Keratinocyte (primary cell): ENCODE data around the gene SAE1. TPM values are rescaled to one million over a fixed set of nuclear protein-coding genes. Genes with fewer than 3 reads are reported as not detected.

ENCODE experiments used
- DNase-seq: peaks from one replicate; pipeline ENCODE4 v3.0.0-alpha.2; 2011; ENCODE audit warnings: low read depth, missing footprints, low spot score
- FAIRE-seq: peaks from 2 replicates; lab custom pipeline; 2011; peaks lifted over from hg19 to GRCh38; lab: Jason Lieb, UNC
- H2AFZ ChIP-seq: 2 replicates; pipeline ENCODE4 v1.6.0; 2012; ENCODE audit warnings: low read length, control low read depth, inconsistent platforms; ENCODE audit not compliant: control insufficient read depth
- H3K27ac ChIP-seq: 2 replicates; pipeline ENCODE4 v1.5.1; 2011; ENCODE audit warnings: low read length; ENCODE audit not compliant: control insufficient read depth, insufficient read depth
- H3K27me3 ChIP-seq: 3 replicates; pipeline ENCODE4 v1.6.0; 2011; ENCODE audit warnings: low read length; ENCODE audit not compliant: control insufficient read depth, insufficient read depth; ENCODE audit errors: extremely low read depth
- H3K36me3 ChIP-seq, 2 experiments: 2 replicates in 1 of 2; 3 replicates in 1 of 2; pipeline ENCODE4 v1.5.1; 2011; ENCODE audit warnings: low read length in 2 of 2, mild to moderate bottlenecking in 1 of 2; ENCODE audit not compliant: control insufficient read depth in 2 of 2, insufficient read depth in 2 of 2; ENCODE audit errors: extremely low read depth in 1 of 2
- H3K4me1 ChIP-seq: 3 replicates; pipeline ENCODE4 v1.5.1; 2011; ENCODE audit warnings: low read length; ENCODE audit not compliant: control insufficient read depth, insufficient read depth; ENCODE audit errors: extremely low read depth
- H3K4me2 ChIP-seq: 3 replicates; pipeline ENCODE4 v1.6.0; 2011; ENCODE audit warnings: low read depth, low read length; ENCODE audit not compliant: control insufficient read depth, insufficient read depth; ENCODE audit errors: extremely low read depth
- H3K4me3 ChIP-seq, 3 experiments: fragments of 200-600 bp in 1 of 3; sonication (generic) in 1 of 3; 2 replicates in 2 of 3; 3 replicates in 1 of 3; pipeline ENCODE4 v1.5.1; 2011 to 2016; ENCODE audit warnings: low read length in 3 of 3, mild to moderate bottlenecking in 3 of 3, control low read depth in 2 of 3, inconsistent platforms in 1 of 3, low read depth in 1 of 3, mixed read lengths in 1 of 3, mixed run types in 1 of 3, moderate library complexity in 1 of 3; ENCODE audit not compliant: control insufficient read depth in 2 of 3, insufficient read depth in 2 of 3; ENCODE audit errors: extremely low read depth in 1 of 3
- H3K79me2 ChIP-seq: 2 replicates; pipeline ENCODE4 v1.6.0; 2012; ENCODE audit warnings: low read length; ENCODE audit not compliant: control insufficient read depth, insufficient read depth
- H3K9ac ChIP-seq: 3 replicates; pipeline ENCODE4 v1.6.0; 2011; ENCODE audit warnings: low read length; ENCODE audit not compliant: control insufficient read depth, insufficient read depth; ENCODE audit errors: extremely low read depth
- H3K9me1 ChIP-seq: 3 replicates; pipeline ENCODE4 v1.6.0; 2011; ENCODE audit warnings: low read length; ENCODE audit not compliant: control insufficient read depth, insufficient read depth; ENCODE audit errors: extremely low read depth
- H3K9me3 ChIP-seq: 2 replicates; pipeline ENCODE4 v1.5.1; 2012; ENCODE audit warnings: low read depth, low read length; ENCODE audit not compliant: control insufficient read depth
- H4K20me1 ChIP-seq: 3 replicates; pipeline ENCODE4 v1.6.0; 2011; ENCODE audit warnings: low read length; ENCODE audit not compliant: control insufficient read depth, insufficient read depth; ENCODE audit errors: extremely low read depth
- CTCF ChIP-seq, 3 experiments: IDR thresholded peaks in 1 of 3; conservative IDR thresholded peaks in 1 of 3; optimal IDR thresholded peaks in 1 of 3; 2 replicates in 2 of 3; 3 replicates in 1 of 3; pipeline versions ENCODE3 to v1.5.1; 2011; ENCODE audit warnings: low read length in 3 of 3, mild to moderate bottlenecking in 3 of 3, moderate library complexity in 2 of 3, control low read depth in 1 of 3, inconsistent platforms in 1 of 3; ENCODE audit not compliant: insufficient read depth in 2 of 3; ENCODE audit errors: extremely low read depth in 1 of 3
- EZH2 ChIP-seq: IDR thresholded peaks from one replicate; pipeline ENCODE4 v1.6.1; 2012; ENCODE audit warnings: inconsistent platforms, mild to moderate bottlenecking, low read length, moderate library complexity
- dilution Hi-C: fragments of 300-500 bp; cut with MboI; formaldehyde crosslinking; loops from one replicate; pipeline ENCODE4 v1.7.0; 2020; ENCODE audit warnings: low sequenced_read_pairs; ENCODE audit not compliant: extremely low pct_ligation_motif_present
- polyA plus RNA-seq, 5 experiments: library from polyadenylated mRNA; depleted of rRNA in 3 of 5; stranded (reverse) in 3 of 5; stranded (forward) in 1 of 5; unstranded in 1 of 5; fragments of >200 nt; gene quantifications; 1 replicate in 1 of 5; 2 replicates in 3 of 5; 3 replicates in 1 of 5; pipeline versions ENCODE4 v1.2.1 to v1.2.3, GENCODE V29; 2011 to 2012; ENCODE audit warnings: missing spikeins in 2 of 5, low read depth in 1 of 5, low replicate concordance in 1 of 5

Gene SAE1
- polyA plus RNA-seq, 1 donor (not counting 4 experiments of a cell fraction or from before 2014, with no cell fraction given): 102 TPM

- Histone ChIP-seq H3K9ac (no peak overlapping the region), H3K4me2 (no peak overlapping the region), H2AFZ (no peak overlapping the region), H3K9me3 (no peaks in the 10 kb centered on the region), H3K27me3 (no peaks in the 10 kb centered on the region), H3K79me2 (peaks cover 2% of the 10 kb centered on the region), H3K27ac (no peak overlapping the region), H3K4me3 (no peak overlapping the region), H3K36me3 (peaks cover 0 to 18% of the 10 kb centered on the region in 2 experiments), H3K9me1 (peaks cover 2% of the 10 kb centered on the region), H3K4me1 (peaks cover 8% of the 10 kb centered on the region), H4K20me1 (no peaks in the 10 kb centered on the region)
- dilution Hi-C loops: no loop called here
- FAIRE-seq (no peak), DNase-seq (no peak)
- TF ChIP-seq EZH2 (no peak), CTCF (optimal IDR thresholded peaks at IDR 0.05 in 1 of 3, IDR thresholded peaks at IDR 0.05 in 1 of 3, conservative IDR thresholded peaks at IDR 0.05 in 1 of 3; ENCODE audit: extremely low read depth in 1 of 3, insufficient read depth in 2 of 3, low read length in 3 of 3) (no peak)
Observed at GRCh38 chr19:47187335-47187655, 56.7 kb downstream of the SAE1 start.

GRCh38 chr19:47187797-47188196, 57.2 kb downstream of the SAE1 start:
- Histone ChIP-seq H2AFZ (no peak overlapping the region), H4K20me1 (no peaks in the 10 kb centered on the region), H3K4me2 (no peak overlapping the region), H3K27ac (no peak overlapping the region), H3K9me3 (no peaks in the 10 kb centered on the region), H3K36me3 (peaks cover 0 to 18% of the 10 kb centered on the region in 2 experiments), H3K9me1 (peaks cover 2% of the 10 kb centered on the region), H3K27me3 (no peaks in the 10 kb centered on the region), H3K9ac (no peak overlapping the region), H3K4me3 (no peak overlapping the region), H3K79me2 (peaks cover 2% of the 10 kb centered on the region), H3K4me1 (peaks cover 8% of the 10 kb centered on the region)
- FAIRE-seq (no peak), DNase-seq (no peak)
- dilution Hi-C loops: no loop called here
- TF ChIP-seq EZH2 (no peak), CTCF (optimal IDR thresholded peaks at IDR 0.05 in 1 of 3, IDR thresholded peaks at IDR 0.05 in 1 of 3, conservative IDR thresholded peaks at IDR 0.05 in 1 of 3; ENCODE audit: extremely low read depth in 1 of 3, insufficient read depth in 2 of 3, low read length in 3 of 3) (no peak)
